HG03432 (cell line): Measurements from ENCODE around the gene SYCE1L.
"Not testable (repeated sequence)": the region's sequence is repeated elsewhere in the genome, so short reads cannot be mapped to it uniquely, and the experiment has no call there.

Source experiments
- ATAC-seq: cut with Tn5 transposase; IDR thresholded peaks from one replicate; pipeline ENCODE4 v1.9.1; 2021; ENCODE audit warnings: mild to moderate bottlenecking, moderate library complexity; ENCODE audit not compliant: unreplicated experiment

SYCE1L gene, protein sequence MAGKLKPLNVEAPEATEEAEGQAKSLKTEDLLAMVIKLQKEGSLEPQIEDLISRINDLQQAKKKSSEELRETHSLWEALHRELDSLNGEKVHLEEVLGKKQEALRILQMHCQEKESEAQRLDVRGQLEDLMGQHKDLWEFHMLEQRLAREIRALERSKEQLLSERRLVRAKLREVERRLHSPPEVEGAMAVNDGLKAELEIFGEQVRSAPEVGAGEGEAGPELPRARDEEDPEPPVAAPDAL

DNA sequence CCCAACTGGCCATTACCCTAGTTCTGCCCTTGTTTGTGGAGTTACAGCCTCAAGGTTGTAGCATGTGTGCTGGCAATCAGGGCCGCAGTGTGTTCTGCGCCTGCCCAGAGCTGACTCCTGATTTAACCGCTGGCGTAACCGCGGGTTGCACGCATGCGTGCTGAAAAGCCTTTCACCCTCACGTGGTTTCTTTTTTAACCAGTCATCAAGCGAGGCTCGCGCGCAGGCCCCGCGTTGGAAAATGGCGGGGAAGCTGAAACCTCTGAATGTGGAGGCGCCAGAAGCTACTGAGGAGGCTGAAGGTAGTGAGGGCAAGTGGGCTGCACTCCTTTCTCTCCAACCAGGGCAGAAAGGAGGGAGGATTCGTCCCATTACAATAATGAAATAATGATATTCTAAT is at the start of gene SYCE1L:
Gene SYCE1L (plus strand): TSS at position 198 of the 400 bp plus-strand sequence. CDS start 44 bp downstream, at position 242.
- ATAC-seq = no peak

DNA sequence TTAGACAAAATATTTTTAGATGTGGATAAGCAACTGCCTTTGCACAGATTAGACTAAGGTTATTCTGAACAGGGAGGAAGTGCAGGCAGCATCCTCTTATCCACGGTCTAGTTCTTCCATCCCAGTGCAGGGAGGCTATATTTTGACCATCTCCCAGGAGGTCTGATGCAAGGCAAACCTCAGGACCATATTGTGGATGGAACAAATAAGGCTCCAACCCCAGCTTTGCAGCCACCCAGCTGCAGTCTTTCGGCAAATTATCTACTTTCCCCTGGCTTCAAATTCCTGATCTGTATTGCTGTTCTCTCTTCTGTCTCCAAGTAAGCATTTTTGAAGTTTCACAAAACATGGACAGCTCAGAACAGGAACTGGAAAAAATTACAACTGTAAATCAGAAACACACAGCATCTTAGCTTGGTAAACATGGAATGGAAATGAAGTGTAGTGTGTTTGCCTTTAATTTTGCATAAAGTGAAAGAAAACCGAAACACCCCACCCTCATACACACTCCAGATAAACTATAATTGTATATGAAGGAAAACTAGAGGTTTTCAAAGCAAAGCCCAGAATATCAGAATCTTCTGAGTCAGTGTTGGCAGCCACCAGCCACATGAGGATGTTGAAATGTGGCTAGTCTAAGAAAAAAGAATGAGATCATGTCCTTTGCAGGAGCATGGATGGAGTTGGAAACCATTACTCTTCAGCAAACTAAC is 41.7 kb upstream of the SYCE1L start:
- no peak for ATAC-seq

DNA sequence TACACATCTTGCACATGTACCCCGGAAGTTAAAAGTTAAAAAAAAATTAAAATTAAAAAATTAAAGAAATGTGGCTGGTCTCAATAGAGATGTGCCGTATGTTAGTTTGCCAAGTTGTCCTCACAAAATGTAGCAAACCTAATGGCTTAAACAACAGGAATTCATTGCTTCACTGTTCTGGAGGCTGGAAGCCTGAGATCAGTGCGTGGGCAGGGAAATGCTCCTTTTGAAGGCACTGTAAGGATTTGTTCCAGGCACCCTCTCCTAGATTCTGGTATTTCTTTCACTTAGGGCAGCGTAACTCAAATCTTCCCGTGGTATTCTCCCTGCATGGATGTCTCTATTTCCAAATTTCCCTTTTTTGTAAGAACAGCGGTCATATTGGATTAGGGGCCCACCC is 40.9 kb upstream of the SYCE1L start:
- no peak for ATAC-seq

DNA sequence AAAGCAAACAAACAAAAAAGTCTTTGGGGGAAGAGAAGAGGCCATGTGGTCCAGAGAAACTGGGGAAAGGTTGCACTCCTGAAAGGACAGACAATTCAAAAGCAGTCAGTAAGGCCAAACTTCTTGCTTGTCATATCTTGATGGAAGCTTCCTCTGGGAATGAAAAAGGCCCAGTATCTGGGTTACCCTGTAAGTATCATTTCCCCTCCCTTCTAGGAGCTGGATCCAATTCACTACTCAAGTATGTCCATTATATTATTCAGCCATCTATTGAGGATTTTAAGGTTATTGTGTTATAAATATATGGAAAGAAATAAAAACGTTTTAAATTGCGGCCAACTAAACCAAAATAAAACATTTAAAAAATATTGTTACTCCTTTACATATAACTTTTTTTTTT is 34.2 kb upstream of the SYCE1L start:
- no peak for ATAC-seq

DNA sequence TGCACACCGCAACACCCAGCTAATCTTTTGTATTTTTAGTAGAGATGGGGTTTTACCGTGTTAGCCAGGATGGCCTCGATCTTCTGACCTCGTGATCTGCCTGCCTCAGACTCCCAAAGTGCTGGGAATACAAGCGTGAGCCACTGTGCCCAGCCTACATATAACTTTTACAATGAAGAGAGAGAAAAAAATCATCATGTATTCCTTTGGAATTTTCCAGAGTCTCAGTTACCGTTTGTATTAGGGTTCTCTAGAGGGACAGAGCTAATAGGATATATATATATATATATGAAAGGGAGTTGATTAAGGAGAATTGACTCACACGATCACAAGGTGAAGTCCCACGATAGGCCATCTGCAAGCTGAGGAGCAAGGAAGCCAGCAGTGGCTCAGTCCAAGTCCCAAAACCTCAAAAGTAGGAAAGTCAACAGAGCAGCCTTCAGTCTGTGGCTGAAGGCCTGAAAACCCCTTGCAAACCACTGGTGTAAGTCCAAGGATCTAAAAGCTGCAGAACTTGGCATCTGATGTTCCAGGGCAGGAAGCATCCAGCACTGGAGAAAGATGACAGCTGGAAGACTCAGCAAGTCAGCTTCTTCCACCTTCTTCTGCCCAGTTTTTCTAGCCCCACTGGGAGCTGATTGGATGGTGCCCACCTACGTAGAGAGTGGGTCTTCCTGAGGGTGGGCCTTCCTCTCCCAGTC is 33.5 kb upstream of the SYCE1L start:
- ATAC-seq = not testable (repeated sequence)

DNA sequence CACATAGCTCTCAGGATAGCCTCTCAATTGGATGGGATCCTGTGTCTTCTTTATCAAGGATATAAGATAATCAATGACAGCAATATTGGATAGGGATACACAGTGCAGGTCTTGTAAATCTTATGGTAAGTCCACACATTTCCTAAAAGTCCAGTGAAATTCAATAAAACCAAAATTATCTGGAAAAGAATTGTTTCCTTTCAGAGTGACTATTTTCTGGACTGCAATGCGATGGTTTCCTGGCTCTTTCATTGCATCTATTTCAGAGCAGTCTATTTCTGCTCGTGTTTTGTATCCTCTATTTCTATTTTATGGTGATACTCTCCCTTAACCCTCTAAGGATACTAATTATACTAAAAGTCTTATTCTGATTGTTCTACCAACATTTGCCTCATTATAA is 32.5 kb upstream of the SYCE1L start:
- ATAC-seq = no peak

DNA sequence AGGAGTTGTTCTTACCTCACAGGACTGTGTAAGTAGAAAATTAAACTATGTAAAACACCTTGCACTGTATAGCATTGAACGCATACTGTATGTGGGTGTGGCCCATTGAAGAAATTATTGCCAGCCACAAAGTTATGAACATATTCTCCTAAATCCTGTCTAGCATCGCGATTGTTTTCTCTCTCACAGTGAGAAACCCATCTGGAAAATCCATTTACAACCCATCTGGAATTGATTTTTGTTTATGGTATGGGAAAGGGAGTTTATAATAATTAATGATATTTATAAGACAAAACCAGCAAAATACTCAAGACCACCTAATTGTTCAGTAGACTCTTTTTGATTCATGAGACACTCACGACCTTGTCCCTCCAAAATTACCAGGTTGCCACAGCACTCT is 30.3 kb upstream of the SYCE1L start:
- no peak for ATAC-seq

DNA sequence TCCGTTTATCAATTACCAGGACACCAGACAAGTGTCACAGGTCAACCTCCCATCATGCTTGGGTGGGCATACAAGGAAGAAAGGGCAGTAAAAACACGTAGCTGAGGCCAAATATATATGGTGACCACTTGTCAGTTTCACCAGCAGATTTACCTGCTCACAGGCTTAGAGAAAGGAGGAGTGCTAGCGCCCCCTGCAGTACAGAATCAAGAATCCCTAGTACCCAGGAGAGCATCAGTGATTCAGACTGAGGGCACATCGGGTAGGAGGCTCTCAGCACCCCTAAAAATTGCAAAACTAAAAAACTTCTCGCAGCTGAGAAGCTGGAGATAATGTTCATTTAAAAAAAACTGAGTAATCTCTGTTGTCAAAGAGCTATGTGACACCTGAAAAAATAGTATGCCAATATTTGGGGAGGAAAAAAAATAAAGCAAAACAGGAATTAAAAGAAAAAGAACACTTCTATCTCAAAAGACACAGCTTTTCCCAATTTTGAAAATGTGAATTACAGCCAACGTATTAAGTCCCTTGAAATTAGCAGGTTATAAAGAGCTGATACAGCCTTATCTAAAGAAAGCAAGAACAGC is 29.5 kb upstream of the SYCE1L start:
- peak; percentile 75 for ATAC-seq

DNA sequence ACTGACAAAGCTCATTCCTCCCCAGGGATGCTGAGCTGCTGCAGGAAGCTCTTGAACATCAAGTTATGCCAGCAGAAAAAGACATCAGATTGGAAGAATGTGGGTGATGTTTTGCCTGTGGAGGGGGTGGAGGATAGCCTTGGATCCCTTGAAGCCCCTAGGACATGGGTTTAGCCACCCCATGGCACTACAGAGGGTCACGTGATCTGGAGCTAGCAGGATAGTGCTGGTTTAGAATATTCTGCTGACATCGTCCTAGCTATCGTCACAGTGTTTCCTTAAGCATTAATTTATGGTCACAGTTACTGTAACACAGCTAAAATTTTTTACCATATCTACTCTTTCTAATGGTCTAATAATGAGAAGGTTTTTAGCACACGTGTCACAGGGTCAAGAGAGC is 28.4 kb upstream of the SYCE1L start:
- no peak for ATAC-seq

DNA sequence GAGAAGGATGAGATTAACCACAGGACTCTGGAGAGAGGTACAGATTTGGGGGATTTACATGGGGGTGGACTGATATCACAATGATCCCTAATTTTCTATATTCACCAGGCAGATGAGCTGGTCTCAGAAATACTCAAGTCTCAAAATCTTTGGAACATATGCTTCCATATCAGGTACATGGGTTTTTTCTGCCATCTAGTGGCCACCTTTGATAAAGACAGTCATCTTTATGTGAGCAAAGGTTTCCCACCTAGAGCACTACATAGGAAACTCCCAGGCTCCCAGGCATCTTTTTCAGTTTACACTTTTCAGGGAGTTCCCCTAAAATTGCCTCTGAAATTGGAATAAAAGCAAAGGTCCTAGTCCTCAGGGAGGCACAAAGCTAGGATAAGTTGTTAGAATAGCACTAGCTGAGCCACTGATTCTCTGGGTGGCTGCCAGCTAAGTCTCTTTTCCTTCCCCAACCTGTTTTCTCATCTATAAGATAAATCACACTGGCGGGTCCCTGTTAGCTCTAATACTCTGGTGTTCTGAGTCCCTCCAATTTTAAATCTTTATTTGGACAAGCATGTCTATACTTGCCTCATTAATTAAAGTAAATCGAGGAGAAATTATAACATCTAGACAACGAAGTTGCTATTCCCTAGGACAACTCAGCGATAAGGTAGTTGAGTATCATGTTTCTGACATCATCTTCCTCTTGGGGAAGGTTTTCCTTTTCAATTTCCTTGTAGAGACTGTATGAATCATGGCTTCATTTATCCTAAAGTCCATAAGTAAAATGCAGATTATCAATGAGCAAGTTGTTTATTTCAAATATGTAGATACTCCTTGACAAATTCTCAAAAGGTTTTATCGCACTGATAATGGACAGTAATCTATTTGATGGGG is 27.2 kb upstream of the SYCE1L start:
- peak; percentile 82 for ATAC-seq

DNA sequence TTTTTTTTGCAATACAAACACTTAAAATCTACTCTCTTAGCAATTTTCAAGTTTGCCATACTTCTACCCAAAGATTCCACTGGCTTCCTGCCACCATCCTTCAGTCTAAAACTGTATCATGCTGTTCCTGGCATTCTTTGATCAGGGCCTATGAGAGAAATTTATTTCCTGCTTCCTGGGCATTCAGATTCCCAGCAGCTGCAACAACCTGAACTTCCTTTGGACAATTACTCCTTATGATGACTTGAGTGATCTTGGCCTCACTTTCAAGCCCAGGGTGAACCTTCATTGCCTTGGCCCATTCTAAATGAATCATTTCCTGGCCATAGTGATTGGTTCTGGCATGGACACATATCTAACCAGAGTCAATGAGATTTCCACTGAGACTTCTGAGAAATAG is 26.3 kb upstream of the SYCE1L start:
- no peak for ATAC-seq

DNA sequence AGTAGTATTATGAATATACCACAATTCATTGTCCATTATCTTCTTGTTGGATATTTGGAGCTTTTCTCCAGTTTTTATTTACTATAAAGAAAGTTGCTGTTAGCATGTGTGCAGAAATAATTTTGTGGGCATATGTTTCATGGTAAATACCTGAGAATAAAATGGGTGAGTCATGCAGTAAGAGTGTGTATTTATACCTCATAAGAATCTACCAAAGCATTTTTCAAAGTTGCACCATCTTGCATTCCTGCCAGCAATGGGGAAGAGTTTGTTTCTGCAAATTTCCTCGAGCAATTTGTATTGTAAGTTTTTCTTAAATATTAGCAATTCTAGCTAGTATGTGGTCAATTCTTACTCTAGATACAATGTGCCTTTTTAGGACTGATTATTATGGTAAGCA is 16.1 kb upstream of the SYCE1L start:
- no peak for ATAC-seq

DNA sequence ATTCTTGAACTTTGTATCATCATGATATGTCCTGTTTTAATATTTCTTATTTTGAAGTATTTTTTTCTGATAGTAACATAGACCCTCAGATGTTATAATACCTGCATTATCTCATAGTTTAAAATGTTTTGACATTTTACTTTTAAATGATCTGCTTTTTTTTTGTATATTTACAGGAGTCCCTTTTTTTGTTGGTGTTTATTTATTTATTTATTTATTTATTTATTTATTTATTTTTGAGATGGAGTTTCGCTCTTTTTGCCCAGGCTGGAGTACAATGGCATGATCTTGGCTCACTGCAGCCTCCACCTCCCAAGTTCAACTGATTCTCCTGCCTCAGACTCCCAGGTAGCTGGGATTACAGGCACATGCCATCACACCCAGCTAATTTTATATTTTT is 12.9 kb upstream of the SYCE1L start:
- not testable (repeated sequence) for ATAC-seq

DNA sequence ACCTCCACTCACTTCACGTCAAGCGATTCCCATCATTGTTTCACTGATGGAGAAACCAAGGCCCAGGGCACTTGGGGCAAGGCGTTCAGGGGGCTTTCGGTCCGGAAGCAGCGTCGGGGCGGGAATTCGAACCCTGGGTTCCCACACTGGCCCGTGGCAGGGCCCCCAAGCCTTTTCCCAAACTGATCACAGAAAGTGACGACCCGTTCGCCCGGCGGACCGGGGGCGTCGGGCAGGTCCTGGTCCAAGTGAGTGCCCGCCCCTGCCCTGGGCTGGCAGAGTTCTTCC is 9.1 kb upstream of the SYCE1L start:
- no peak for ATAC-seq

DNA sequence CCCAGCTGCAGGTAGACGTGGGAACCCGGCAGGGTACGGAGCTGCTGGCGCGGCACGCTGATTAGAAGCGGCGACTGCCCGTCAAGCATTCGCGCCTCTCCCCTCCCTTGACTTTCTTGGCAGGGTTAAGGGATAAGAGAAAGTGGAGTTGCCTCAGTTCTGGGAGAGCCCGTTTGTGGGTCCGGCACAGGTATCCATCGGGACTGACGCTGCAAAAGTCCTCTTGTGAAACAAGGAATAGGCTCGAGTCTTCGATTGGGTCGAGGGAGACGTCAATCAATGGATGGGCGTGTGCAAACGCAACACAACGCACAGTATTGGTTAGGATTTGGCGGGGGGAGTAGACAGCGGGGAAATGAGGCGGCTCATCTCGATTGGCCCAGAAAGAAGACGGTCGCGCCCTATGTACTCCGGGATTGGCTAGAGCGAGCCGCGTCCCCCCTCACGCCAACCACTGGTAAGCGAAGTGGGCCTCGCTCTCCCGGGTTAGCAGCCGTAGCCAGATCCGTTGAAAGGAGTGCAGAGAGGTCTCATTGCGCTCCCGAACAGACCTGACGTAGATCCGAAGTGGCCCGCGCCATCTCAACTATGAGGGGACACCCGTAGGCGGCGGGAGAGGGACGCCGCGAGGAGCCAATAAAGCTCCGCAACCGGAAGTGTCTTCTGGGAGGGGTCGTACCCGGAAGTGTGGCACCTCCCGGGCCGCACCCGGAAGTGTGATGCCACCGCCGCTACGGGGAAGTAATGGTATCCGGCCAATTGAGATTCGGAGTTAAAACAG is 8.5 kb upstream of the SYCE1L start, which contains the start of gene MON1B:
Gene MON1B (plus strand): TSS at position 713 of the 781 bp plus-strand sequence. CDS start 296 bp downstream, outside the sequence.
- ATAC-seq = peak; percentile 96

DNA sequence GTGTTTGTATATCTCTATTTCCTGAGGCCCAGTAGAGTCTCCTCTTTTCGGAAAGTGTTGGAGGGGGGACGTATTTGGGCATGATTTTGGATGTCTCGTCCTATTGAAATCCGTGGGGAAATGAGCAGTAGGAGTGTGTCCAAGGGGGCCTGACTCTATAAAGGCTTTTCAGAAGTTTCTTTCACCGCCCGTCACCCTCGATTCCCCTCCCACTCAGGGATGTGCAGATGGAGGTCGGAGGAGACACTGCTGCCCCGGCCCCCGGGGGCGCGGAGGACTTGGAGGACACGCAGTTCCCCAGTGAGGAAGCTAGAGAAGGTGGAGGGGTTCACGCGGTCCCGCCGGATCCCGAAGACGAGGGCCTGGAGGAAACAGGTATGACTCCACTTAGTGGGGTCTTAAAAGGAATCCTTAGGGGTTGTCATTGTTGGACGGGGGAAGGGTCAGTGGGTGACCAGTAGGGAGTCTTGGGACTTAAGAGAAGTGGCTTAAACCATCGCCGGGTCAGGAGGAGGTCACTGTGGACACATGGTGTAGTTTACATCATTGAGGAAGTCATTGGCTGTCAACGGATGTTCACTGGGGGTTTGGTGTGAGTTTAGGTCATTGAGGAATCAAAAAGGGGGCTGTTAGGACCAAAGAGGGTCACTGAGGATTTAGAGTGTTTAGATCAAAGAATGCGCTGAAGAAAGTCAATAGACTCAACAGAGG is 7.8 kb upstream of the SYCE1L start:
- ATAC-seq = peak; percentile 0

DNA sequence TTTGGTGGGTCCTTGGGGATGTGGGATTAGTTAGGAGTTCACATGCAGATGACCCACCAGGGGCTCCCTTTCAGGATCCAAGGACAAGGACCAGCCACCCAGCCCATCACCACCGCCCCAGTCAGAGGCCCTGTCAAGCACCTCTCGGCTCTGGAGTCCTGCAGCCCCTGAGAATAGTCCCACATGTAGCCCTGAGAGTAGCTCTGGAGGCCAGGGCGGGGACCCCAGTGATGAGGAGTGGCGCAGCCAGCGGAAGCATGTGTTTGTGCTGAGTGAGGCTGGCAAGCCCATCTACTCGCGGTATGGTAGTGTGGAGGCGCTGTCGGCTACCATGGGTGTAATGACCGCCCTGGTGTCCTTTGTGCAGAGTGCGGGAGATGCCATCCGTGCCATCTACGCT is 5.8 kb upstream of the SYCE1L start:
- no peak for ATAC-seq

DNA sequence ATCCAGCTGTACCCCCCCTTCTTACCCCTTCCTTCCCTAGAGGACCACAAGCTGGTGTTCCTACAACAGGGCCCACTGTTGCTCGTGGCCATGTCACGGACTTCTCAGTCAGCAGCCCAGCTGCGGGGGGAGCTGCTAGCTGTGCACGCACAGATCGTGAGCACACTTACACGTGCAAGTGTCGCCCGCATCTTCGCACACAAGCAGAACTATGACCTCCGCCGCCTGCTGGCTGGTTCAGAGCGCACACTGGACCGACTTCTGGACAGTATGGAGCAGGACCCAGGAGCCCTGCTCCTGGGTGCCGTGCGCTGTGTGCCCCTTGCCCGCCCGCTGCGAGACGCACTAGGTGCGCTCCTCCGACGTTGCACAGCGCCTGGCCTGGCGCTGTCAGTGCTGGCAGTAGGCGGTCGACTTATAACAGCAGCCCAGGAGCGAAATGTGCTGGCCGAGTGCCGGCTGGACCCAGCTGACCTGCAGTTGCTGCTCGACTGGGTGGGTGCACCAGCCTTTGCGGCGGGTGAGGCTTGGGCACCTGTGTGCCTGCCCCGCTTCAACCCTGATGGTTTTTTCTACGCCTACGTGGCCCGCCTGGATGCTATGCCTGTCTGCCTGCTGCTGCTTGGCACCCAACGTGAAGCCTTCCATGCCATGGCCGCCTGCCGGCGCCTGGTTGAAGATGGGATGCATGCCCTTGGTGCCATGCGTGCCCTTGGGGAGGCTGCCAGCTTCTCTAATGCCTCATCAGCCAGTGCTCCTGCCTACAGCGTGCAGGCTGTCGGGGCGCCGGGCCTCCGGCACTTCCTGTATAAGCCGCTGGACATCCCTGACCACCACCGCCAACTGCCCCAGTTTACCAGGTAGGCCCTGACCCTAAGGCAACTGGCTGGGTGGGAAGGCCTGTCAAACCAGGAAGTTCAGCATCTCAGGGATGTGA is 4.6 kb upstream of the SYCE1L start:
- no peak for ATAC-seq
